ENCODE results near the gene CEACAM21. TPM values are rescaled to one million over a fixed set of nuclear protein-coding genes. Genes with fewer than 3 reads are reported as not detected.
A peak's percentile ranks its signal among the peaks of the same experiment; 100 is the strongest.

CEACAM21 gene
- total RNA-seq, 2 donors from 2014 or later, result 0.44 to 0.51 TPM

GRCh38 chr19:41541990-41542584 is 33.9 kb upstream of the CEACAM21 start:
- 62 to 89% methylated on average over 4 to 13 of the region's 13 CpGs for WGBS, 2 experiments (ENCODE audit: insufficient coverage in 1 of 2, insufficient read length in 1 of 2)
- no peaks in the 10 kb centered on the region for H3K27me3 ChIP-seq (ENCODE audit: control insufficient read depth, insufficient read depth, low read length, poor library complexity, severe bottlenecking)
- H3K9me3 ChIP-seq (ENCODE audit: control insufficient read depth, low read length), result no peaks in the 10 kb centered on the region
- H3K4me3 ChIP-seq (ENCODE audit: low read length), result no peak overlapping the region
- no peaks in the 10 kb centered on the region for H3K36me3 ChIP-seq (ENCODE audit: control insufficient read depth, insufficient read depth, low read length)
- Mint-ChIP-seq H3K36me3 (ENCODE audit: low read depth) (no peaks in the 10 kb centered on the region), H3K4me3 (no peak overlapping the region), H3K27ac (no peak overlapping the region), H3K9me3 (peaks cover 13% of the 10 kb centered on the region), H3K4me1 (peaks cover 9% of the 10 kb centered on the region), H3K27me3 (ENCODE audit: insufficient read depth) (peaks cover 20% of the 10 kb centered on the region)
- H3K9ac ChIP-seq (ENCODE audit: extremely low read depth, low read length, poor library complexity, severe bottlenecking), result no peak overlapping the region
- H3K27ac ChIP-seq (ENCODE audit: low read depth, low read length), result no peak overlapping the region
- no peaks in the 10 kb centered on the region for H3K4me1 ChIP-seq (ENCODE audit: control insufficient read depth, insufficient read depth, low read length)
- TF ChIP-seq, protein P1, sequence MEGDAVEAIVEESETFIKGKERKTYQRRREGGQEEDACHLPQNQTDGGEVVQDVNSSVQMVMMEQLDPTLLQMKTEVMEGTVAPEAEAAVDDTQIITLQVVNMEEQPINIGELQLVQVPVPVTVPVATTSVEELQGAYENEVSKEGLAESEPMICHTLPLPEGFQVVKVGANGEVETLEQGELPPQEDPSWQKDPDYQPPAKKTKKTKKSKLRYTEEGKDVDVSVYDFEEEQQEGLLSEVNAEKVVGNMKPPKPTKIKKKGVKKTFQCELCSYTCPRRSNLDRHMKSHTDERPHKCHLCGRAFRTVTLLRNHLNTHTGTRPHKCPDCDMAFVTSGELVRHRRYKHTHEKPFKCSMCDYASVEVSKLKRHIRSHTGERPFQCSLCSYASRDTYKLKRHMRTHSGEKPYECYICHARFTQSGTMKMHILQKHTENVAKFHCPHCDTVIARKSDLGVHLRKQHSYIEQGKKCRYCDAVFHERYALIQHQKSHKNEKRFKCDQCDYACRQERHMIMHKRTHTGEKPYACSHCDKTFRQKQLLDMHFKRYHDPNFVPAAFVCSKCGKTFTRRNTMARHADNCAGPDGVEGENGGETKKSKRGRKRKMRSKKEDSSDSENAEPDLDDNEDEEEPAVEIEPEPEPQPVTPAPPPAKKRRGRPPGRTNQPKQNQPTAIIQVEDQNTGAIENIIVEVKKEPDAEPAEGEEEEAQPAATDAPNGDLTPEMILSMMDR (conservative IDR thresholded peaks at IDR 0.05), result peak; percentile 89
- peak; percentile 88 for DNase-seq

- peaks cover 5% of the 10 kb centered on the region for H3K4me1 ChIP-seq (ENCODE audit: control insufficient read depth, insufficient read depth, low read length)
- H3K36me3 ChIP-seq (ENCODE audit: control insufficient read depth, insufficient read depth, low read length), result no peaks in the 10 kb centered on the region
- H3K36me3 Mint-ChIP-seq (ENCODE audit: low read depth), result no peaks in the 10 kb centered on the region
- no peak overlapping the region for H3K9ac ChIP-seq (ENCODE audit: extremely low read depth, low read length, poor library complexity, severe bottlenecking)
- TF ChIP-seq, protein P1 (conservative IDR thresholded peaks at IDR 0.05), result no peak
- H3K9me3 Mint-ChIP-seq, result peaks cover 11% of the 10 kb centered on the region
- H3K27me3 Mint-ChIP-seq (ENCODE audit: insufficient read depth), result peaks cover 20% of the 10 kb centered on the region
- no peak overlapping the region for H3K27ac Mint-ChIP-seq
- H3K4me1 Mint-ChIP-seq, result peaks cover 9% of the 10 kb centered on the region
- no peaks in the 10 kb centered on the region for H3K27me3 ChIP-seq (ENCODE audit: control insufficient read depth, insufficient read depth, low read length, poor library complexity, severe bottlenecking)
- no peak overlapping the region for H3K4me3 ChIP-seq (ENCODE audit: low read length)
- no peak overlapping the region for H3K27ac ChIP-seq (ENCODE audit: low read depth, low read length)
- no peak overlapping the region for H3K4me3 Mint-ChIP-seq
- 73 to 84% methylated on average over 4 of the region's 4 CpGs for WGBS, 2 experiments (ENCODE audit: insufficient coverage in 1 of 2, insufficient read length in 1 of 2)
- no peaks in the 10 kb centered on the region for H3K9me3 ChIP-seq (ENCODE audit: control insufficient read depth, low read length)
- no peak for DNase-seq
These were observed 33.3 kb upstream of the CEACAM21 start for GRCh38 chr19:41542622-41543021.

- no peak overlapping the region for H3K4me3 Mint-ChIP-seq
- H3K4me3 ChIP-seq (ENCODE audit: low read length), result no peak overlapping the region
- H3K27ac ChIP-seq (ENCODE audit: low read depth, low read length), result no peak overlapping the region
- TF ChIP-seq, protein P1 (conservative IDR thresholded peaks at IDR 0.05), result no peak
- H3K27ac Mint-ChIP-seq, result no peak overlapping the region
- H3K27me3 ChIP-seq (ENCODE audit: control insufficient read depth, insufficient read depth, low read length, poor library complexity, severe bottlenecking), result no peaks in the 10 kb centered on the region
- H3K9ac ChIP-seq (ENCODE audit: extremely low read depth, low read length, poor library complexity, severe bottlenecking), result no peak overlapping the region
- no peaks in the 10 kb centered on the region for H3K36me3 Mint-ChIP-seq (ENCODE audit: low read depth)
- peaks cover 7% of the 10 kb centered on the region for H3K9me3 Mint-ChIP-seq
- no peaks in the 10 kb centered on the region for H3K36me3 ChIP-seq (ENCODE audit: control insufficient read depth, insufficient read depth, low read length)
- peaks cover 13% of the 10 kb centered on the region for H3K27me3 Mint-ChIP-seq (ENCODE audit: insufficient read depth)
- no peaks in the 10 kb centered on the region for H3K9me3 ChIP-seq (ENCODE audit: control insufficient read depth, low read length)
- peaks cover 5% of the 10 kb centered on the region for H3K4me1 ChIP-seq (ENCODE audit: control insufficient read depth, insufficient read depth, low read length)
- 75% methylated on average over 2 of the region's 2 CpGs; no CpG with 5 or more reads in 1 of the 2 experiments for WGBS, 2 experiments (ENCODE audit: insufficient coverage in 1 of 2, insufficient read length in 1 of 2)
- DNase-seq, result no peak
- peaks cover 12% of the 10 kb centered on the region for H3K4me1 Mint-ChIP-seq
These were observed 32.4 kb upstream of the CEACAM21 start for GRCh38 chr19:41543582-41543981.
